SU-DHL-6 (cell line): Measurements from ENCODE around the gene OSBP2.

Experiments used
- H2AFZ ChIP-seq: fragments of 200-600 bp; sonication (generic); 2 replicates; pipeline ENCODE4 v1.6.1; 2014; ENCODE audit warnings: low read depth, mild to moderate bottlenecking, moderate library complexity, mixed read lengths, antibody characterized with exemption, low read length; ENCODE audit not compliant: severe bottlenecking
- H3F3A ChIP-seq: fragments of 200-600 bp; shearing (Covaris generic); 2 replicates; pipeline ENCODE4 v1.6.0; 2016; ENCODE audit warnings: antibody characterized with exemption, mild to moderate bottlenecking; ENCODE audit not compliant: insufficient read depth
- H3K27ac ChIP-seq: fragments of 200-600 bp; sonication (generic); 2 replicates; pipeline ENCODE4 v1.5.1; 2016; ENCODE audit warnings: low read depth, mild to moderate bottlenecking, low read length, moderate library complexity, mixed read lengths
- H3K27me3 ChIP-seq: fragments of 200-600 bp; sonication (generic), shearing (Covaris generic); 2 replicates; pipeline ENCODE4 v1.6.0; 2014; ENCODE audit warnings: mild to moderate bottlenecking, low read length
- H3K36me3 ChIP-seq: fragments of 200-600 bp; sonication (generic); 2 replicates; pipeline ENCODE4 v1.6.1; 2014; ENCODE audit warnings: mild to moderate bottlenecking, low read length, mixed read lengths
- H3K4me2 ChIP-seq: fragments of 300-600, 200-600 bp; shearing (Covaris generic), sonication (generic); 2 replicates; pipeline ENCODE4 v1.6.0; 2014; ENCODE audit warnings: low read length, low read depth, mild to moderate bottlenecking; ENCODE audit not compliant: poor library complexity, severe bottlenecking
- H3K4me3 ChIP-seq: fragments of 200-600 bp; sonication (generic); 2 replicates; pipeline ENCODE4 v1.5.1; 2014; ENCODE audit warnings: antibody characterized with exemption, low read length, mild to moderate bottlenecking, mixed read lengths; ENCODE audit not compliant: insufficient read depth, poor library complexity, severe bottlenecking
- H3K79me2 ChIP-seq: fragments of 200-600 bp; sonication (generic); 2 replicates; pipeline ENCODE4 v1.6.1; 2014; ENCODE audit warnings: mild to moderate bottlenecking, low read length, moderate library complexity; ENCODE audit not compliant: insufficient read depth
- H3K9ac ChIP-seq: fragments of 200-600 bp; sonication (generic); 2 replicates; pipeline ENCODE4 v1.7.0; 2014; ENCODE audit warnings: mild to moderate bottlenecking, low read length
- H3K9me2 ChIP-seq: fragments of 200-600 bp; sonication (generic); replicated peaks from 2 replicates; pipeline ENCODE4 v1.6.1; 2014; ENCODE audit warnings: low read length; ENCODE audit not compliant: insufficient read depth
- H3K9me3 ChIP-seq: fragments of 200-600 bp; sonication (generic); 2 replicates; pipeline ENCODE4 v1.6.1; 2014; ENCODE audit warnings: low read length, mixed read lengths; ENCODE audit not compliant: insufficient read depth
- H4K20me1 ChIP-seq: fragments of 200-600 bp; sonication (generic); 2 replicates; pipeline ENCODE4 v1.6.1; 2014; ENCODE audit warnings: low read depth, mild to moderate bottlenecking, antibody characterized with exemption, low read length, moderate library complexity, mixed read lengths
- EZH2phosphoT487 ChIP-seq: fragments of 200-600 bp; sonication (generic), shearing (Covaris generic); conservative IDR thresholded peaks from 2 replicates; pipeline ENCODE4 v1.6.1; 2018; ENCODE audit warnings: mild to moderate bottlenecking, antibody characterized with exemption, low read length, moderate library complexity, mixed read lengths
- TF ChIP-seq, protein P1 (sequence below): fragments of 200-600 bp; sonication (generic); IDR thresholded peaks from one replicate; pipeline ENCODE4 v1.5.1; 2017; ENCODE audit warnings: antibody characterized with exemption, mild to moderate bottlenecking, low read length, moderate library complexity; ENCODE audit not compliant: insufficient read depth, poor library complexity, severe bottlenecking

OSBP2 gene

GRCh38 chr22:30949934-30950660, 255.4 kb downstream of the OSBP2 start:
- no peak overlapping the region for H3K4me3 ChIP-seq
- H3K79me2 ChIP-seq: no peaks in the 10 kb centered on the region
- no peaks in the 10 kb centered on the region for H4K20me1 ChIP-seq
- no peaks in the 10 kb centered on the region for H3K9me3 ChIP-seq
- no peaks in the 10 kb centered on the region for H3K27me3 ChIP-seq
- no peak overlapping the region for H3K4me2 ChIP-seq
- no peak overlapping the region for H3K27ac ChIP-seq
- TF ChIP-seq, protein P1, sequence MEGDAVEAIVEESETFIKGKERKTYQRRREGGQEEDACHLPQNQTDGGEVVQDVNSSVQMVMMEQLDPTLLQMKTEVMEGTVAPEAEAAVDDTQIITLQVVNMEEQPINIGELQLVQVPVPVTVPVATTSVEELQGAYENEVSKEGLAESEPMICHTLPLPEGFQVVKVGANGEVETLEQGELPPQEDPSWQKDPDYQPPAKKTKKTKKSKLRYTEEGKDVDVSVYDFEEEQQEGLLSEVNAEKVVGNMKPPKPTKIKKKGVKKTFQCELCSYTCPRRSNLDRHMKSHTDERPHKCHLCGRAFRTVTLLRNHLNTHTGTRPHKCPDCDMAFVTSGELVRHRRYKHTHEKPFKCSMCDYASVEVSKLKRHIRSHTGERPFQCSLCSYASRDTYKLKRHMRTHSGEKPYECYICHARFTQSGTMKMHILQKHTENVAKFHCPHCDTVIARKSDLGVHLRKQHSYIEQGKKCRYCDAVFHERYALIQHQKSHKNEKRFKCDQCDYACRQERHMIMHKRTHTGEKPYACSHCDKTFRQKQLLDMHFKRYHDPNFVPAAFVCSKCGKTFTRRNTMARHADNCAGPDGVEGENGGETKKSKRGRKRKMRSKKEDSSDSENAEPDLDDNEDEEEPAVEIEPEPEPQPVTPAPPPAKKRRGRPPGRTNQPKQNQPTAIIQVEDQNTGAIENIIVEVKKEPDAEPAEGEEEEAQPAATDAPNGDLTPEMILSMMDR: no peak
- no peak for TF ChIP-seq EZH2phosphoT487
- no peak overlapping the region for H3K9ac ChIP-seq
- H2AFZ ChIP-seq: no peak overlapping the region
- H3K36me3 ChIP-seq: peaks cover 4% of the 10 kb centered on the region; the same call in 1 of the 2 replicates
- no peaks in the 10 kb centered on the region for H3K9me2 ChIP-seq
- no peaks in the 10 kb centered on the region for H3F3A ChIP-seq

GRCh38 chr22:30953206-30953605, 258.5 kb downstream of the OSBP2 start:
- Histone ChIP-seq H3K9me2 (no peaks in the 10 kb centered on the region), H3K4me2 (no peak overlapping the region), H2AFZ (no peak overlapping the region), H3F3A (no peaks in the 10 kb centered on the region), H3K36me3 (no peaks in the 10 kb centered on the region; the same call in 1 of the 2 replicates), H3K9me3 (no peaks in the 10 kb centered on the region), H3K9ac (no peak overlapping the region), H4K20me1 (no peaks in the 10 kb centered on the region), H3K27me3 (no peaks in the 10 kb centered on the region), H3K4me3 (no peak overlapping the region), H3K27ac (no peak overlapping the region), H3K79me2 (no peaks in the 10 kb centered on the region)
- TF ChIP-seq, protein P1: no peak
- no peak for TF ChIP-seq EZH2phosphoT487

GRCh38 chr22:30955153-30955552, 260.5 kb downstream of the OSBP2 start:
- peaks cover 2% of the 10 kb centered on the region; the same call in 1 of the 2 replicates for H3K36me3 ChIP-seq
- no peaks in the 10 kb centered on the region for H3K9me2 ChIP-seq

More at GRCh38 chr22:30955153-30955552, 260.5 kb downstream of the OSBP2 start:
- no peaks in the 10 kb centered on the region for H3K9me3 ChIP-seq
- TF ChIP-seq, protein P1: no peak
- TF ChIP-seq EZH2phosphoT487: no peak
- H3K27ac ChIP-seq: no peak overlapping the region
- no peaks in the 10 kb centered on the region for H3K79me2 ChIP-seq
- H4K20me1 ChIP-seq: no peaks in the 10 kb centered on the region
- H3K4me2 ChIP-seq: no peak overlapping the region
- H3K27me3 ChIP-seq: no peaks in the 10 kb centered on the region
- H3K4me3 ChIP-seq: no peak overlapping the region
- H3K9ac ChIP-seq: no peak overlapping the region
- H2AFZ ChIP-seq: no peak overlapping the region
- no peaks in the 10 kb centered on the region for H3F3A ChIP-seq
